ENCODE data around the gene SEBOX. TPM values are rescaled to one million over a fixed set of nuclear protein-coding genes. Genes with fewer than 3 reads are reported as not detected.

SEBOX gene
- total RNA-seq (2014; rRNA removed; shearing (Covaris generic)) (not detected in 2 replicates), polyA plus RNA-seq (2016; fragmentation: Nextera tagmentation; extraction: Ambion mirVana) (not detected in 2 replicates)
- long read RNA-seq, result 0 reads

GRCh38 chr17:28364665-28365363 lies at the start of gene SEBOX:
Gene SEBOX (minus strand): TSS chr17:28365199. CDS start chr17:28365151, 48 bp downstream.
- TF ChIP-seq ZNF331 (CRISPR knock-in tag; IDR thresholded peaks at IDR 0.05; ENCODE audit: low read depth) (no peak), NANOG (IDR thresholded peaks at IDR 0.05; ENCODE audit: borderline replicate concordance) (no peak), EZH2phosphoT487 (IDR thresholded peaks at IDR 0.05; ENCODE audit: unreplicated experiment) (no peak), ZNF114 (CRISPR knock-in tag; IDR thresholded peaks at IDR 0.05) (no peak), ZNF462 (CRISPR knock-in tag; IDR thresholded peaks at IDR 0.05) (no peak), EZH2 (IDR thresholded peaks at IDR 0.05; ENCODE audit: low read depth, unreplicated experiment) (no peak), CREB1 (CRISPR knock-in tag; IDR thresholded peaks at IDR 0.05; ENCODE audit: low read depth) (no peak), REST (IDR thresholded peaks at IDR 0.05; ENCODE audit: unreplicated experiment) (no peak), JUNB (IDR thresholded peaks at IDR 0.05; ENCODE audit: unreplicated experiment) (no peak), POLR2AphosphoS5 (IDR thresholded peaks at IDR 0.05; ENCODE audit: low read depth) (no peak)
- no peaks in the 10 kb centered on the region for H3K27me3 ChIP-seq (ENCODE audit: insufficient read depth)
- H3K27me3 Mint-ChIP-seq (ENCODE audit: insufficient read depth, low read depth, poor library complexity), result peaks cover 8% of the 10 kb centered on the region
- H3K36me3 Mint-ChIP-seq (ENCODE audit: low read depth), result peaks cover 25% of the 10 kb centered on the region
- H3K9me2 ChIP-seq (ENCODE audit: insufficient read depth), result no peaks in the 10 kb centered on the region
- no peak within 1 kb of the TSS for H3K4me3 Mint-ChIP-seq
- no peaks in the 10 kb centered on the region for H3K4me1 ChIP-seq (ENCODE audit: insufficient read depth)
- H3K79me2 ChIP-seq (replicated peaks; ENCODE audit: insufficient read depth), result no peaks in the 10 kb centered on the region
- no peak within 1 kb of the TSS for H3K4me3 ChIP-seq
- ATAC-seq (no peak), DNase-seq (ENCODE audit: low spot score) (no peak)
- no peaks in the 10 kb centered on the region for H3K9me3 Mint-ChIP-seq
- H3K4me1 Mint-ChIP-seq, result peaks cover 3% of the 10 kb centered on the region
- H2AFZ ChIP-seq, result no peak within 1 kb of the TSS
- H3F3A ChIP-seq (replicated peaks; ENCODE audit: low read depth), result no peaks in the 10 kb centered on the region
- peaks cover 13% of the 10 kb centered on the region for H3K36me3 ChIP-seq (ENCODE audit: insufficient read depth)
- H3K4me2 ChIP-seq, result no peak within 1 kb of the TSS
- no peak within 1 kb of the TSS for H3K27ac Mint-ChIP-seq
- H4K20me1 ChIP-seq (replicated peaks; ENCODE audit: insufficient read depth), result no peaks in the 10 kb centered on the region; the same call in 1 of the 2 replicates
- no peak within 1 kb of the TSS for H3K27ac ChIP-seq (ENCODE audit: low read depth)
